ENCODE measurements around the gene CYTH2.

The CYTH2 gene

DNA sequence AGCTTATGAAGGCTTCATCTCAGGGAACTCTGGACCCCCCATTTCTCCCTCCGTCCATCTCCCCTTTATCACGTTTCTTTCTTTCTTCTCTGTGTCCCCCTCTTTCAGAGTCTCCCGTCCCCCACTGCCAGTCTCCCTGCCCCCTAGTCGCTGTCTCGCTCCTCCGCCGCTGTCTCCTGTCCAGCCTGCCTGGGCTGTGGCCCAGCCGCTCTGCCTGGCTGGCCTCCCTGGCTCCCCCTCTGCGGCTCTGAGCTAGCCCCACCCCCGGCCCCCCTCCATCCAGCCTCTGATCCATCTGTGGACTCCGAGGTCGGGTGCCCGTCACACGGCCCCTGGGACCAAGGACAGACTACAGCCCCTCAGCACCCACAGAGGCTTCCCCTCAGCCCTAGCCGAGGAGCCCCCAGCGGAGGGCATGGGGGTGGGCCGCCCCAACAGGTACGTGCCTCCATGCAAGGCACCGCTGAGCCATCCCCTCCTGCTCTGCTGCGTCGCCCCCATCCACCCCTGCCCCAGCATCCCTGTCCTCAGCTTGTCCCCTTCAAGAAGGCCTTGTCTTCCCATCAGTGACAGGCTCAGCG lies 14.9 kb upstream of the CYTH2 start:
- DNase-seq, result no peak

- no peak for DNase-seq
Measured at GRCh38 chr19:48455171-48455907, 13.8 kb upstream of the CYTH2 start, which contains the start of gene KCNJ14. TSS of gene KCNJ14 (plus strand) at chr19:48455574. CDS start at chr19:48461725, 6,151 bp downstream.

DNA sequence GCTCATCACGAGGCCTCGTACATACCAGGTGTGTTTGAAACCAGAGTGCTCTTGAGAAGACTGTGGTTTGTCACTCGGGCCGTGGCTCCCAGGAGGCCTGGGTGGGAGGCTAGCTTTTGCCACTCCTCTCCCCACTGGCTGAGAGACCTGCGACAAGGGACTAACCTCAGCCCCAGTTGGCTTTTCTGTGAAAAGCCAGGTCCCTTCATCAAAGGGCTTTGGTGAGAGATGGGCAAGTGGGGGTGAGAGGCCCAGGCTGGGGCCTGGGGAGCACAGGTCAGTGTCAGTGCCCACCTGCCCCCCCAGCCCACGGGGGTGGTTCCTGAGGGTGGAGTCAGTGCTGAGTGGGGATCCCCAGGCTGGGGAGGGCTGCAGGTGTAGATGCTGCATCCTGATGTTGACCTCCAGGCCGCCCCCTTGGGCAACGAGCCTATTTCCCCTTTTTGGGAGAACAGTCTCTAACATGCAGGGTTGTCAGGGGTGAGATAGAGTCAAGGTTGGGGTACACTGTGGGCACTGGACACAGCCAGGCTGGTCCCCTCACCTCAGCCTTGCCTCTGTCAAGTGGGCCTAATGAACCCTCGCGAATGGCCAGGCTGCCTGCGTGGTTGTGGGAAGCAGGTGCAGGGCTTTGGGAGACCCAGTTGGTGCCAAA lies 13.1 kb upstream of the CYTH2 start:
- no peak for DNase-seq

- DNase-seq, result no peak
Measured at GRCh38 chr19:48456864-48457263, 12.3 kb upstream of the CYTH2 start.

GRCh38 chr19:48458016-48458415 lies 11.2 kb upstream of the CYTH2 start:
- no peak for DNase-seq

DNA sequence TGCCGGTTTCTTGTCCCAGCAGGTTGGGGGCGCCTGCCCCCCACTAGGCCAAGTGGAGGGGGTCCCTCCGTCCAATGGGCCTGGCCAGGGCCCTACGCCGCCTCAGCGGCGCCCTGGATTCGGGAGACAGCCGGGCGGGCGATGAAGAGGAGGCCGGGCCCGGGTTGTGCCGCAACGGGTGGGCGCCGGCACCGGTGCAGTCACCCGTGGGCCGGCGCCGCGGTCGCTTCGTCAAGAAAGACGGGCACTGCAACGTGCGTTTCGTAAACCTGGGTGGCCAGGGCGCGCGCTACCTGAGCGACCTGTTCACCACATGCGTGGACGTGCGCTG lies 7.6 kb upstream of the CYTH2 start:
- DNase-seq, result no peak

GRCh38 chr19:48461982-48462655 lies 7.0 kb upstream of the CYTH2 start:
- peak; percentile 73 for DNase-seq

- DNase-seq, result no peak
Measured at GRCh38 chr19:48465215-48465614, 4.0 kb upstream of the CYTH2 start.

DNA sequence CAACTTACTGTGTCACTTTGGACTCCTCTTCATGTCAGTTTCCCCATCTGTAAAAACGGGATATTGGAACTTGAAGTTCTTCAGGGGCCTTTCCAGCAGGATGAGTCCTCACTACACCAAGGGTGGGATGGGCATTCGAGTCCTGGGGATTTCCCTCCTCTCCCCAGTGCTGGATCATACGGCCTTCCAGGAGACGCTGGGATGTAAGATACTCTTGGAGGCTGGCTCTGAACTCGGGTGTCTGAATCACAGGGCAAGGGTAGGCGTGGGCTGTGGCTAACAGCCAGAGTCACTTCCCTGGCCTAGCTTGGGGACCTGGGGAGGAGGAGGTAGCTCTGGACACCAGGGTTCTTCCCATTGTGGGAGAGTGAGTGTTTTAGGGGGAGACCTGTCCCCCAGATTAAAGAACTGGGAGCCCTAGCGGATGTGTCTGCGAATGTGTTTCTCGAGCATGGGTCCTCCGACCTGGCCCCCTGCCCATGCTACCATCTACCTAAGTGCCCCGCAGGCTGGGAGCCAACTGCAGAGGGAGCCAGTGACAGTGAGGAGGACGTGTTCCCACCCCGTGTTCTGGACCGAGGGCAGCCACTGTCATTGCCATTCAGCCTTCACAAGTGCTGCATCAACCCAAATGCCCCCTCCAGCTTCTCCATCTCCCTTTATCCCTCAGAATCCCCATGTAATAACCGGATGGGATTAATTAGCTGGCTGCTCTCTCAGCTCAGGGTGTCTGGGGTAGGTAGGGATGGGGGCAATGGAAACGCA lies 2.4 kb upstream of the CYTH2 start:
- no peak for DNase-seq

GRCh38 chr19:48468772-48469288 lies 339 bp upstream of the CYTH2 start:
- peak; percentile 78 for DNase-seq

- DNase-seq, result no peak
Measured at GRCh38 chr19:48469934-48470680, 938 bp downstream of the CYTH2 start.

DNA sequence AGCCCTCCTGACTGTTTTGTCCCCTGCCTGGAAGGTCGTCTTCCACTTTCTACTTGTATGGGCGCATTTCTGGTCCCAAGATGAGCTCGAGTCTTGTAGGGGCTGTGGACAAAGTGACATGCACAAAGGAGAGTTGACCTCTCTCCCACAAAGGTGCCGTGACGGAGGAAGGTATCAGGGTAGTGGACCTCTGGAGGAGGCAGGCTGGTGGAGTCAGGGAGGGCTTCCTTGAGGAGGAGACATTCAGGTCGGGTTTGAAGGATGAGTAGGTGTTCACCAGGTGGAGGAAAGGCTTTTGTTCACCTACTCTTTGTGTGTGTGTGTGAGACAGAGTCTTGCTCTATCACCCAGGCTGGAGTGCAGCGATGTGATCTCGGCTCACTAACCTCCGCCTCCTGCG lies 1.7 kb downstream of the CYTH2 start:
- no peak for DNase-seq

DNA sequence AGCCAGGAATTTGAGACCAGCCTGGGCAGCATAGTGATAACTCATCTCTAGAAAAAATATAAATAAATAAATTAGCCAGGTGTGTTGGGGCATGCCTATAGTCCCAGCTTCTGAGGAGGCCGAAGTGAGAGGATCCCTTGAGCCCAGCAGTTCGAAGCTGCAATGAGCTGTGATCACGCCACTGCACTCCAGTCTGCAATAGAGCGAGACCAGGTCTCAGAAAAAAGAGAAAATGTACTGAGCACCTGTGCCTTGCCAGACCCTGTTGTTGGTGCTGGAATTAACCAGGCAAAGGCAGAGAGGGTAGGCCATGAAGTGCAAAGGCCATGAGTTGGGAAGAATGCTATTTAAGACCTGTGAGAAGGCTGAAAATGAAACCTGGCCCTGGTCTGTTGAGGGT lies 2.7 kb downstream of the CYTH2 start:
- DNase-seq, result no peak

DNA sequence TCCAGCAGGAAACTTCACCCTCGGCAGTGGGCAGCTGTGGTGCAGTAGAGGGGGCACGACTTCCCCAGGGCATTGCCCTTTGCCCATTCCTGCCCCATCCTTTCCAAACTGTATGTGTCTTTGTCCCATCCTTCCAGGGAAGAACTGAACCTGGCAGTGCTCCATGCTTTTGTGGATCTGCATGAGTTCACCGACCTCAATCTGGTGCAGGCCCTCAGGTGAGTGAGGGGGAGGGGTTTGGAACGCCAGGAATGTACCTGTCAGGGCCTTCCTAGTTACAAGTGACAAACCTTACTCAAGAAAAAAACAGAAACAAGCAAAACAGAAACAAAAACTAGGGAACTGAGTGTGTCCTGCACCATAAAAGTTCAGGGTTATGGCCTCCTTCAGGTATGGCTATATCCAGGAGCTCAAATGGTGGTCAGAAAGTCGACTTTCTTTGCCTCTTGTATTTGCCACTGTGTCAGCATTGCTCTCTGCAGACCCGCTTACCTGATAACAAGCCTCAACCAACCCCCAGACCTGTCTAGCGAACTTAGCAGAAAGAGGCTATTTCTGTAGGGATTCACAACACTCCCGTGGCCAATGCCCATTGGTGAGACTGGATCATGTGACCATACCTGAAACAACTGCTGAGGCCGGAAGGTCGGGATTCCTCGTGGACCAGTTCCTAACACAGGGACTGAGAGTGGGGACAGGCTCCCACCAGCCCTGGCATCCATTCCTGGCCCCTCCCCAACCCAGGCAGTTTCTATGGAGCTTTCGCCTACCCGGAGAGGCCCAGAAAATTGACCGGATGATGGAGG lies 4.2 kb downstream of the CYTH2 start:
- no peak for DNase-seq

- no peak for DNase-seq
Measured at GRCh38 chr19:48474084-48474592, 5.0 kb downstream of the CYTH2 start.

- no peak for DNase-seq
Measured at GRCh38 chr19:48475369-48476068, 6.3 kb downstream of the CYTH2 start.

GRCh38 chr19:48476176-48476575 lies 7.0 kb downstream of the CYTH2 start:
- DNase-seq, result no peak

DNA sequence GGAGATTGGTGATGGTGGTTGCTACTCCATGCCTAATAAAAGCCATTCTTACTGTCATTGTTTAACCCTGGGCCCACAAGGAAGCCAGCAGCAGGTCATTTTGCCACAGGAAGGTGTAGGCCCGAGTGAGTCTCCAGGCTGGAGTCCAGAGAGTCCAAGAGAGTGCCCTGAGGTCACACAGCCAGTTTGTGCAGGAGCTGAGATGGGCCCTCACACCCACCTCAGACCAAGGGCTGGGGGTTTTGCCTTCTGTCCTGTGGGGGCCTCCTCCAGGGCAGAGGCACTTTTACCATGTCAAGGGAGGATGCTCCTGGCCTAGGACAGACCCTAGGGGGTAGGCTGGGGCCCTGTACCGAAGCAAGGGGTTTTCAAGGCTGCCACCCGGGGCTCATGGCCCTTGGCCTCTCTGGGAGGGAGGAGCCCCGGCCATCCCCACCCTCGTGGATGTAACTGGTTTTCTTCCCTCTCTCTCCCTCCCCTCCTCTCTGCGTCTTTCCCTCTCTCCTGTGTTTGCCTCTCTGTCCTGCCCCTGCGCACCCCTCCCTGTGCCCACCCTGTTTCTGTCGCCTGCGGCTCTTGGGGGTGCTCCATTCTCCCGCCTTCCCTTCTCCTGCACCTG lies 8.0 kb downstream of the CYTH2 start:
- DNase-seq, result no peak

GRCh38 chr19:48477698-48478338 lies 8.6 kb downstream of the CYTH2 start:
- no peak for DNase-seq
